ENCODE results near the gene TRIM63.
"Not testable (repeated sequence)": the region's sequence is repeated elsewhere in the genome, so short reads cannot be mapped to it uniquely, and the experiment has no call there.

The TRIM63 gene

GRCh38 chr1:26067432-26067911 is at the start of gene TRIM63:
Gene TRIM63, minus strand, starts transcription at chr1:26067630. Its CDS starts 136 bp downstream, at chr1:26067494.
- DNase-seq = peak; percentile 49

DNA sequence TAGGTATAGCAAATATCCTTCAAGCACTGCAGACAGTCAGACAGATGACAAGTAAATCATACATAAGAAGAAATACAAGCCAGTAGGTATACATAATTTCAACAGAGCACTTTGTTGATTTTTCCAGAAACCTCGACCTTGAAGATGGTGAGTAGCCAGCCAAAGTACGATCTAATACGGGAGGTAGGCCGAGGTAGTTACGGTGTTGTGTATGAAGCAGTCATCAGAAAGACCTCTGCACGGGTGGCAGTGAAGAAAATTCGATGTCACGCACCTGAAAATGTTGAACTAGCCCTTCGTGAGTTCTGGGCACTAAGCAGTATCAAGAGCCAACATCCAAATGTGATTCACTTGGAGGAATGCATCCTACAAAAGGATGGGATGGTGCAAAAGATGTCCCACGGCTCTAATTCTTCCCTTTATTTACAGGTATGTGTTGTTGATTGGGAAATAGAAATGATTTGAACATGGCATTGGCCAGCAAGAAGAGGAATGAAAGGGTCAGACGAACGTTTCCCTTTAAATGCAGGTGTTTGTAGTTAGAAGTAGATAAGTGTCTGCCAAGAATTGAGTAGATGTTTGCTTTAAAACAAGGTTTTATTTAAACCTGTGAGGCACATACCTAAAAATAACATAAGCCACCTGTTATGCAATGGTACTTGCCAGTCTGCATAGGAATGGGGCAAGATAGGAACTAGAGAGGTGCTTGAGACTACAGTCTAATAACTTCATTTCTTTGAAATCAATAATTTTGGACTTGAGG is 46.9 kb upstream of the TRIM63 start:
- no peak for DNase-seq

GRCh38 chr1:26112407-26112775 is 45.0 kb upstream of the TRIM63 start:
- no peak for DNase-seq

DNA sequence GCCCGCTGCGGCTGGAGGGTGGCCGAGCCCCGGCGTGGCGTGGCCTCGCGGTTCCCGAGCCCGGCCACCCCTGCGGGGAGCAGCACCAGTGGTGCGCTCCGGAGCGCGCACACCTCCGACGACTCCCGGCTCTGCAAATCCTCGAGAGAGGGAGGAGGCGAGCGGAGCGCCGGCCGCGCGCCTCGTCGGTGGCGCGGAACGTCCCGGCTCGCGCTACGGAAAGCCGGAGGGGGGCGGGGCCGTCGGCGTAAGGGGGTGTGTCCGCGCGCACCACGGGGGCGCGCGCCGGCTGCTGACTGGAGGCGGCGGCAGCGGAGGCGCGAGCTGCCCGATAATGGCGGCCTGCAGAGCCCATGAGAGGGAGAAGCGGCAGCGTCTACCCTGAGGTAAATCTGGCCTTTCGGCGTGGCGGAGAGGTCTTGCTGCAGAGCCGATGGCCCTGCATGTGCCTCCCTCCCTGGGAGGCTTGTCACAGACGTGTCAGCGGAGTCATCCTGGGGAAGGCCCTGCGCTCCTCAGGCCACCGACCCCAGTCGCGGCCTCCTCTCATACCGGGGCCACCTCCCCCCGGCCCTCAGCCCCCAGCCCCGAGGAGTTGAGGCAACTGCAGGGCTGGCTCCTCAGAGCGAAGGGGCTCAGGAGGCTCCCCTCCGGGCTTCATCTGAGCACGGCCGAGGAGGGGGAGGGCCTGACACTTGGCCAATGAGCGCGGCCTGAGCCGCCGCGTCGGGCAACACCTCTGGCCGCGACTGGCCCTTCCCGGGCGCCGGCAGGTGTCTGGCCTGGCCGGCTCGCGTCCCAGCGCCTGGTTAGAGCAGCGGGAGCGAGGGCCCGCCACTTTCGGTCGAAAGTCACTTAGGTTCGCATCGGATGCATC is 44.3 kb upstream of the TRIM63 start, which contains the start of gene PDIK1L:
PDIK1L (plus strand) TSS at position 295 of the 877 bp plus-strand sequence. CDS start 2,485 bp downstream, outside the sequence.
- DNase-seq = peak; percentile 96

- DNase-seq = peak; percentile 75
Observed at GRCh38 chr1:26110731-26111529, 43.5 kb upstream of the TRIM63 start.

- DNase-seq = no peak
Observed at GRCh38 chr1:26109229-26110164, 42.1 kb upstream of the TRIM63 start.

DNA sequence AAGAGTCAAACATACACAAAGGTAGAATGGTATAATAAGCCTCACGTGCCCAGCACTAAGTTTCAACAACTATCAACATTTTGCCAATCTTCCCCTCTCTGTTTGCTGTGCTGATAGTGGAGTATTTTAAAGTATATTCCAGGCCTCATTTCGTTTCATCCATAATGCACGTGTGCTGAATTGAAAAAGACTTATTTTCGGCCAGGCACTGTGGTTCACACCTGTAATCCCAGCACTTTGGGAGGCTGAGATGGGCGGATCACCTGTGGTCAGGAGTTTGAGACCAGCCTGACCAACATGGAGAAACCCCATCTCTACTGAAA is 37.8 kb upstream of the TRIM63 start:
- not testable (repeated sequence) for DNase-seq

GRCh38 chr1:26102526-26102925 is 35.1 kb upstream of the TRIM63 start:
- DNase-seq = no peak

- no peak for DNase-seq
Observed at GRCh38 chr1:26102119-26102518, 34.7 kb upstream of the TRIM63 start.

- DNase-seq = not testable (repeated sequence)
Observed at GRCh38 chr1:26100204-26100603, 32.8 kb upstream of the TRIM63 start.

DNA sequence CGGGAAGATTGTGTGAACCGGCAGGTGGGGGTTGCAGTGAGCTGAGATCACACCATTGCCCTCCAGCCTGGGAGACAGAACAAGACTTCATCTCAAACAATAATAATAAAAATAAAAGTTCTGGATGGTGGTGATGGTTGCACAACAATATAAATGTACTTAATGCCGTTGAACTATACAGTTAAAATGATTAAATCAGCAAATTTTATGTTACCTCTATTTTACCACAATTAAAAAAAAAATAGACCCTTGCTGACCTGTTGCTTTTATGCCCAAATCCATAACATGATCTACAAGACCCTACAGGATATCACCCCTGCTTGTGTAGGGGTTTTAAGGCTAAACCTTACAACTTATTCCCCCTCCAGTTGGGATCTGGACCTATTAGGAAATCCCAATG is 32.4 kb upstream of the TRIM63 start:
- DNase-seq = no peak

DNA sequence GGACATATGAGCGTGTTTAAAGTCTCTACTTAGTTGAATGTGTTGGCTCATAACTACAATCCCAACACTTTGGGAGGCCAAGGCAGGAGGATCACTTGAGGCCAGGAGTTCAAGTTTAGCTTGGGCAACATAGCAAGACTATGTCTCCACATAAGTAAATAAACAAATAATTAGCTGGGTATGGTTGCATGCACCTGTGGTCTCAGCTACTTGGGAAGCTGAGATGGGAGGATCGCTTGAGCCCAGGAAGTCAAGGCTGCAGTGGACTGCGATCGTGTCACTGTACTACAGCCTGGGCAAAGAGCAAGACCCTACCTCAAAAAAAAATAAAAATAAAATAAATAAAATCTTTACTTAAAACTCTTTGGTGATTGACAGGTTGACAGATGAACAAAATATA is 31.2 kb upstream of the TRIM63 start:
- DNase-seq = no peak

DNA sequence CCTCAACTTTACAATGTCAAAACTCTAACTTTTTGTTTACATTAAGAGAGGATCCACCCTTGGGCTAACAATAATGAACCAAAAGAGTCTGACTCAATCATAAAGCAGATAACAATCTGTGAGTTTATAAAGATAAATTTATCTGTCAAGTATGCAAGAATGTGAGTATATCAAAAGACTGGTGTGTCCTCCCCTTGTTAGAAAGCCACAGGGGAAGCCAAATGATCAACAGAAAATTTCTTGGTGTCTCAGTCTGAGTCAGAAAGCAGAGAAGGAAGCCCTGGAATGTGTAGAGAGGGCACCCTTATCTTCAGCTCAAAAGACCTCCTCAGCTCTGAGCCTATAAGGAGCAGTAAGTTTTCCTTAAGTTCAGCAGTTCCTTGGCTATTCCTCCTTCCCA is 30.3 kb upstream of the TRIM63 start:
- no peak for DNase-seq

GRCh38 chr1:26096471-26096870 is 29.0 kb upstream of the TRIM63 start:
- DNase-seq = no peak

- DNase-seq = peak; percentile 51
Observed at GRCh38 chr1:26094677-26095383, 27.4 kb upstream of the TRIM63 start.

GRCh38 chr1:26094076-26094669 is 26.7 kb upstream of the TRIM63 start:
- DNase-seq = peak; percentile 32

DNA sequence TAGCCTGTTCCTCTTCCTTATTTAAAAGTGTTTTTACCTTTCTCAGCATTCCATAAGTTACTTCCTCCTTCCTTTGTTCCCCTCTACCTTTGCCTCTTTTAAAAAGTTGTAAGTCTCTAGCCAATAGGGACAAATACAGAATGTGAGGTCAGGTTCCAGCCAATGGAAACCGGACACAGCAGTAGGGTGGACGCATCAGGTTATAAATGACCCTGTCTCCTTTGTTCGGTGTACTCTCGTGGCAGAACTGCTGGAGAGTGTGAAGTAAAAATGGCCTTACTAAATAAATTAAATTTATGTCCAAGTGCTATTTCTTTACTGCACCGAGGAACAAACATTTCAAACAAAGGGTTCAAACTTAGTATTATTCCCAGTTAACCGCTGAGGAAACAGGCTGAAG is 26.1 kb upstream of the TRIM63 start:
- not testable (repeated sequence) for DNase-seq

DNA sequence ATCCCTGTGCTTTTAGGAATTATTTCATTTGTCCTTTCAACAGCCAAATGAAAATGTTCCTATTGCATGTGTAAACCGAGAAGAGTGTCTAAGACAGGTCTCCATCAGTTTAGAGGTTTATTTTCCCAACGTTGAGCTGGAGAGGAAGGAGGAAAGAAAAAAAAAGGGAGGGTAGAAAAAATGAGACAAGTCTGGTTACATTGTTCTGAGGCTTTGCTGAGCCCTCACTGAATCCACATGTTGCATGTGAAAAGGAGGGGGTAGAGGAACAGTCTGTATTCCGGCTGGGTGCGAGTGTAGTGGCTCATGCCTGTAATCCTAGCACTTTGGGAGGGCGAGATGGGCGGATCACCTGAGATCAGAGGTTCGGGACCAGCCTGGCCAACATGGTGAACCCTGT is 25.0 kb upstream of the TRIM63 start:
- no peak for DNase-seq

DNA sequence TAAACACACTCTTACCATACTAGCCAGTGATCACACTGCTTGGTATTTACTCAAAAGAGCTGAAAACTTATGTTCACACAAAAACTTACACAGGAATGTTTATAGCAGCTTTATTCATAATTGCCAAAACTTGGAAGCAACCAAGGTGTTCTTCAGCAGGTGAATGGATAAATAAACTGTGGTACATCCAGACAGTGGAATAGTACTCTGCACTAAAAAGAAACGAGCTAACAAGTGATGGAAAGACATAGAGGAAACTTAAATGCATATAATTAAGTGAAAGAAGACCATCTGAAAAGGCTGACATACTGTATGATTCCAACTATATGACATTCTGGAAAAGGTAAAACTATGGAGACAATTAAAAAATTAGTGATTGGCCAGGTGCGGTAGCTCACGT is 23.5 kb upstream of the TRIM63 start:
- no peak for DNase-seq

DNA sequence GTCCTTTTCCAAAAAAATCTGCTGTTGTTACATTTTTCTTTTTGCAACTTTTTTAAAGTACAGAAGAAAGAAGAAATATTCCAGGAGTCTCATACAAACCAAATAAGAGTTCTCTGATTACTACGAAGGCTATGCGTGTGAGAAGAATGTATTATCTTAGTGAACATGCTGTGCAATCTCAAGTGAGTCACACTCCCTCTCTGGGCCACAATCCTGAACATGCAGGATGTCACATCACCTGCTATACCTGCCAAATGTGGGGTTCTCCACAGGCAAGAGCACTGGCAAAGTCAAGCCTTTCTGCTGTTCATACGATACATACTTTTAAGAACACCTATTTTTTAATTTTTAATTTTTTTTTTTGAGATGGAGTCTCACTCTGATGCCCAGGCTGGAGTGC is 21.7 kb upstream of the TRIM63 start:
- DNase-seq = no peak

- DNase-seq = no peak
Observed at GRCh38 chr1:26084844-26085243, 17.4 kb upstream of the TRIM63 start.

All from right hindlimb (tissue), 1 donor.